Measurements from ENCODE around the gene MRPS18A.

Gene MRPS18A

GRCh38 chr6:43724914-43725642 is 37.5 kb upstream of the MRPS18A start:
- TF ChIP-seq CTCF (IDR thresholded peaks at IDR 0.05; ENCODE audit: insufficient read depth, low read depth, low read length, missing control alignments) = no peak
- DNase-seq (ENCODE audit: low read depth) = peak; percentile 88
- peak overlapping the region; percentile 0 for H3K4me3 ChIP-seq (ENCODE audit: low read depth, low read length)

GRCh38 chr6:43724354-43724753 is 36.8 kb upstream of the MRPS18A start:
- no peak for DNase-seq (ENCODE audit: low read depth)
- no peak for TF ChIP-seq CTCF (IDR thresholded peaks at IDR 0.05; ENCODE audit: insufficient read depth, low read depth, low read length, missing control alignments)
- H3K4me3 ChIP-seq (ENCODE audit: low read depth, low read length) = no peak overlapping the region; the same call in 1 of the 2 replicates

- no peak overlapping the region for H3K4me3 ChIP-seq (ENCODE audit: low read depth, low read length)
- peak; percentile 82 for TF ChIP-seq CTCF (IDR thresholded peaks at IDR 0.05; ENCODE audit: insufficient read depth, low read depth, low read length, missing control alignments)
These were observed 36.2 kb upstream of the MRPS18A start for GRCh38 chr6:43723737-43724295.

GRCh38 chr6:43722920-43723545 is 35.4 kb upstream of the MRPS18A start:
- DNase-seq (ENCODE audit: low read depth) = no peak
- no peak for TF ChIP-seq CTCF (IDR thresholded peaks at IDR 0.05; ENCODE audit: insufficient read depth, low read depth, low read length, missing control alignments)
- no peak overlapping the region for H3K4me3 ChIP-seq (ENCODE audit: low read depth, low read length)

More at GRCh38 chr6:43723737-43724295, 36.2 kb upstream of the MRPS18A start:
- peak; percentile 89 for DNase-seq (ENCODE audit: low read depth)

- H3K4me3 ChIP-seq (ENCODE audit: low read depth, low read length) = no peak overlapping the region
- DNase-seq (ENCODE audit: low read depth) = no peak
- no peak for TF ChIP-seq CTCF (IDR thresholded peaks at IDR 0.05; ENCODE audit: insufficient read depth, low read depth, low read length, missing control alignments)
These were observed 33.4 kb upstream of the MRPS18A start for GRCh38 chr6:43720999-43721398.

GRCh38 chr6:43719511-43719910 is 31.9 kb upstream of the MRPS18A start:
- TF ChIP-seq CTCF (IDR thresholded peaks at IDR 0.05; ENCODE audit: insufficient read depth, low read depth, low read length, missing control alignments) = no peak
- DNase-seq (ENCODE audit: low read depth) = no peak
- no peak overlapping the region for H3K4me3 ChIP-seq (ENCODE audit: low read depth, low read length)

Measured in GM12865 (cell line).